ENCODE data around the gene ESF1. TPM values are rescaled to one million over a fixed set of nuclear protein-coding genes. Genes with fewer than 3 reads are reported as not detected.

The ESF1 gene, protein sequence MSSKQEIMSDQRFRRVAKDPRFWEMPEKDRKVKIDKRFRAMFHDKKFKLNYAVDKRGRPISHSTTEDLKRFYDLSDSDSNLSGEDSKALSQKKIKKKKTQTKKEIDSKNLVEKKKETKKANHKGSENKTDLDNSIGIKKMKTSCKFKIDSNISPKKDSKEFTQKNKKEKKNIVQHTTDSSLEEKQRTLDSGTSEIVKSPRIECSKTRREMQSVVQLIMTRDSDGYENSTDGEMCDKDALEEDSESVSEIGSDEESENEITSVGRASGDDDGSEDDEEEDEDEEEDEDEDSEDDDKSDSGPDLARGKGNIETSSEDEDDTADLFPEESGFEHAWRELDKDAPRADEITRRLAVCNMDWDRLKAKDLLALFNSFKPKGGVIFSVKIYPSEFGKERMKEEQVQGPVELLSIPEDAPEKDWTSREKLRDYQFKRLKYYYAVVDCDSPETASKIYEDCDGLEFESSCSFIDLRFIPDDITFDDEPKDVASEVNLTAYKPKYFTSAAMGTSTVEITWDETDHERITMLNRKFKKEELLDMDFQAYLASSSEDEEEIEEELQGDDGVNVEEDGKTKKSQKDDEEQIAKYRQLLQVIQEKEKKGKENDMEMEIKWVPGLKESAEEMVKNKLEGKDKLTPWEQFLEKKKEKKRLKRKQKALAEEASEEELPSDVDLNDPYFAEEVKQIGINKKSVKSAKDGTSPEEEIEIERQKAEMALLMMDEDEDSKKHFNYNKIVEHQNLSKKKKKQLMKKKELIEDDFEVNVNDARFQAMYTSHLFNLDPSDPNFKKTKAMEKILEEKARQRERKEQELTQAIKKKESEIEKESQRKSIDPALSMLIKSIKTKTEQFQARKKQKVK
- total RNA-seq, result 10 to 100 TPM; 10.9 to 18.4 TPM

DNA sequence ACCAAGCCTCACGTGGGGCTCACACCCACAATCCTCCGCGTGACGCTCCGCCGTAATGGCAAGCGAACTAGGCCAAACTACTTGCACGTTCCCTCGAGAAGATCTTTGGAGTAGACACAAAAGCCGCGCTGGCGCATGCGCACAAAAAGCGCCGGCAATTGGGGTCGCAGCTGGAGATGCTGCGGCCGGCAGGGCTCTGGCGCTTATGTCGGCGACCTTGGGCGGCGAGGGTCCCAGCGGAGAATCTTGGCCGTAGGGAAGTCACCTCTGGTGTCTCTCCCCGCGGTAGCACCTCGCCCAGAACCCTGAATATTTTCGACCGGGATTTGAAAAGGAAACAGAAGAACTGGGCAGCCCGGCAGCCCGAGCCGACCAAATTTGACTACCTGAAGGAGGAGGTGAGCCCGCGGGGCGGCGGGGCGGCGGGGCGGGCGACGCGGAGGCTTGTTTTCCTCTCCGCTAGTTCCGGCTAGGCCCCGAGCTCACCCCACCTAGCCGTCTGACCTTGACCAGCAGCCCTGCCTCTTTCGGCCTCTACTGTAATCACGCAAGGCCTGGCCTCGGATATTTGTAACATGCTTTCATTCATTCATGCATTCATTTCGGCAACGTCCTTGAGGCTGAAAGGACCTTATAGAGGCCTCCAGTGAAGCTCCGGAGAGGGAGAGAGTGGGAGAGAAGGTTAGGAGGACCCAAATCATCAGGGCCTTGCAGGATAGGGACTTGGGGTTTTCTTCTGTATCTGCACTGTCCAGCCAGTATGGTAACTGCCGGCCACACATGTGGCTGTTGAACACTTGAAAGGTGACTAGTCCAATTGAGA lies at the start of gene ESF1, which contains the start of gene NDUFAF5:
ESF1 (minus strand) TSS at position 27 of the 823 bp plus-strand sequence. CDS start 1,779 bp downstream, outside the sequence.
NDUFAF5 (plus strand) TSS at position 136 of the 823 bp plus-strand sequence; CDS start at position 177, 41 bp downstream.
- Mint-ChIP-seq H3K27ac (peak within 1 kb of the TSS; percentile 97 to 99), H3K9me3 (no peaks in the 10 kb centered on the region), H3K36me3 (peaks cover 24 to 32% of the 10 kb centered on the region in 2 donors)
- DNase-seq (ENCODE audit: low spot score in 2 of 2) (peak; percentile 84 to 93), ATAC-seq (peak; percentile 97)

GRCh38 chr20:13831476-13831875 lies 46.8 kb upstream of the ESF1 start:
- no peak for ATAC-seq
- Mint-ChIP-seq H3K36me3 (no peaks in the 10 kb centered on the region), H3K9me3 (no peaks in the 10 kb centered on the region), H3K27ac (no peak overlapping the region)
- DNase-seq (ENCODE audit: low spot score in 2 of 2), result no peak

DNA sequence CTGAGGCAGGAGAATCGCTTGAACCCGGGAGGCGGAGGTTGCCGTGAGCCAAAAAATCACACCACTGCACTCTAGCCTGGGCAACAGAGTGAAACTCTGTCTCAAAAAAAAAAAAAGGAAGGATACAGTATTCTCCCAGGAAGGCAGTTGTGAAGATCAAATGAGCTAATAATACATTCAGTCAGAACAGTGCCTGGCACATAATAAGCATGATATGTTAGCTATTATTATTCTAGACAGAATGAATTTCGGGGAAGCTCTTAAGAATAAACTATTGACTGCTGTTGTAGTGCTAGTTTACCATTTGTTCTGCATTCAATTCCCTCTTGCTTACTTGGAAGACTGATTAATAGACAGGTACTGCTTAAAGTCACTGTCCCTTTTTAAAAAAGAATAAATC lies 40.7 kb upstream of the ESF1 start:
- Mint-ChIP-seq H3K9me3 (no peaks in the 10 kb centered on the region), H3K36me3 (no peaks in the 10 kb centered on the region), H3K27ac (no peak overlapping the region)
- ATAC-seq (no peak), DNase-seq (ENCODE audit: low spot score in 2 of 2) (no peak)

GRCh38 chr20:13824459-13824858 lies 39.7 kb upstream of the ESF1 start:
- Mint-ChIP-seq H3K36me3 (no peaks in the 10 kb centered on the region), H3K27ac (no peak overlapping the region), H3K9me3 (no peaks in the 10 kb centered on the region)
- no peak for DNase-seq (ENCODE audit: low spot score in 2 of 2)
- ATAC-seq, result no peak

- ATAC-seq, result no peak
- no peak for DNase-seq (ENCODE audit: low spot score in 2 of 2)
- Mint-ChIP-seq H3K9me3 (no peaks in the 10 kb centered on the region), H3K36me3 (peaks cover 3 to 9% of the 10 kb centered on the region in 2 donors), H3K27ac (no peak overlapping the region)
Observed at GRCh38 chr20:13822459-13822858, 37.7 kb upstream of the ESF1 start.

DNA sequence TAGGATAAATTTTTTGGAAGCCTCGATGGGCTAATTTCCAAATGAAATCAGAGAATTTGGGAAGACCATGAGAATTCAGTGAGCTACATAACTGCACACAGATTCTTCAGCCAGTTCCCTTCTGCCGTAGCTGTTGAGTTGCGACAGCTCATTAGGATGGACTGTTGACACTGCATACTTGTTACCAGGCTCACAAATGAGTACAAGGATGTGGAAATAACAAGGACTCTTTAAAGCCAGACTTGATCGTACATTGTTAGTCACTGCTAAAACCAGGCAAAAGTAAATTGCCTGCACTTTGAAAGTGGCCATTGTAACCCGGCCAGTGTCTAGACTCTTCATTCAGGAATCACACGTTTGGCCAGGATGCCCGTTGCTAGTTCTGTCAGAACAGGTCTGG lies 37.2 kb upstream of the ESF1 start:
- H3K36me3 Mint-ChIP-seq, result peaks cover 6 to 9% of the 10 kb centered on the region in 2 donors
- ATAC-seq, result no peak

GRCh38 chr20:13819885-13820645 lies 35.3 kb upstream of the ESF1 start:
- H3K36me3 Mint-ChIP-seq, result peaks cover 6 to 9% of the 10 kb centered on the region in 2 donors
- H3K27ac Mint-ChIP-seq, result peak overlapping the region in 1 of 2 donors; percentile 14
- ATAC-seq, result peak; percentile 66 to 68
- H3K9me3 Mint-ChIP-seq, result no peaks in the 10 kb centered on the region
- no peak for DNase-seq (ENCODE audit: low spot score in 2 of 2)

More for the DNA sequence above, 37.2 kb upstream of the ESF1 start:
- H3K27ac Mint-ChIP-seq, result no peak overlapping the region
- no peaks in the 10 kb centered on the region for H3K9me3 Mint-ChIP-seq
- no peak for DNase-seq (ENCODE audit: low spot score in 2 of 2)

DNA sequence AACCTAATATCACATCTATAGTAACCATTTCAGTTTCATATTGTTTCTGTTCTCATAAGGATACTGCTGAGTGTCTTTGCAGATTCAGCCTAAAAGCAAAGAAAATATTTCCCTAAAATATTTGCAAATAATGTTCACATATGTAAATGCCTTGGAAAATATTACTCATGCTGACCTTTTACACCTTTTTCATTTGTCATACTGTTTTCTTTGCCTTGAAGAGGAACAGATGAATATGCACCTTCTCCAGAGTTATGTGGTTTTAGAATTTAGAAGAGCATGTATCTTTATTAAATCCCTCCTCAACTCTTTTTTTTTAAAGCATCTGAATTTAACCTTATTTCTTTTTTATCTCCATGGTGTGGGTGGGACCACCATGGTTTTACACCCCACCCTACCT lies 32.6 kb upstream of the ESF1 start:
- ATAC-seq, result peak; percentile 46 to 54

GRCh38 chr20:13816757-13817156 lies 32.0 kb upstream of the ESF1 start:
- ATAC-seq (peak; percentile 50 to 79), DNase-seq (ENCODE audit: low spot score in 2 of 2) (no peak)
- Mint-ChIP-seq H3K27ac (peak overlapping the region; percentile 72 to 78), H3K36me3 (peaks cover 9 to 12% of the 10 kb centered on the region in 2 donors), H3K9me3 (no peaks in the 10 kb centered on the region)

More for the DNA sequence above, 32.6 kb upstream of the ESF1 start:
- DNase-seq (ENCODE audit: low spot score in 2 of 2), result no peak
- peak overlapping the region; percentile 78 to 85 for H3K27ac Mint-ChIP-seq
- no peaks in the 10 kb centered on the region for H3K9me3 Mint-ChIP-seq
- H3K36me3 Mint-ChIP-seq, result peaks cover 9 to 12% of the 10 kb centered on the region in 2 donors

DNA sequence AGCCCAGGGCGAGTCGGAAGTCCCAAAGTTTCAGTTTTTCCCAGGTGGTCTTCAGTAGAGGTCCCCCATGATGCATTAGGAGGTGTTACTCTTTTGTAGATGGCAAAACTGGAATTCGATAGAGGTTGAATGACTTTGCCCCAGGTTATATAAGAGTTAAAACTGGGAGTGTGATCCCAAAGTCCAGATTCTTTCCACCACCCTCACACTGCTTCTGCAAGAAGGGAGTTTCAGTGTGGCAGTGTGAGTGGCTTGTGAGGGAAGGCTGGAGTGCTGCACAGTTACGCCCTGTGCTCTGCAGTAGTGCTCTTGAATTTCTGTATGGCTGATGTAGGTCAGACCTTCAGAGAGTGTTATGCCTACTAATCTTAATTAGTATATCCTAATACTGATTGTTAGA lies 30.0 kb upstream of the ESF1 start:
- ATAC-seq, result no peak
- DNase-seq (ENCODE audit: low spot score in 2 of 2), result no peak
- Mint-ChIP-seq H3K27ac (no peak overlapping the region), H3K36me3 (peaks cover 9 to 12% of the 10 kb centered on the region in 2 donors), H3K9me3 (no peaks in the 10 kb centered on the region)

GRCh38 chr20:13813910-13814309 lies 29.2 kb upstream of the ESF1 start:
- Mint-ChIP-seq H3K9me3 (no peaks in the 10 kb centered on the region), H3K27ac (peak overlapping the region; percentile 11 to 61), H3K36me3 (peaks cover 9 to 12% of the 10 kb centered on the region in 2 donors)
- ATAC-seq (no peak), DNase-seq (ENCODE audit: low spot score in 2 of 2) (no peak)

DNA sequence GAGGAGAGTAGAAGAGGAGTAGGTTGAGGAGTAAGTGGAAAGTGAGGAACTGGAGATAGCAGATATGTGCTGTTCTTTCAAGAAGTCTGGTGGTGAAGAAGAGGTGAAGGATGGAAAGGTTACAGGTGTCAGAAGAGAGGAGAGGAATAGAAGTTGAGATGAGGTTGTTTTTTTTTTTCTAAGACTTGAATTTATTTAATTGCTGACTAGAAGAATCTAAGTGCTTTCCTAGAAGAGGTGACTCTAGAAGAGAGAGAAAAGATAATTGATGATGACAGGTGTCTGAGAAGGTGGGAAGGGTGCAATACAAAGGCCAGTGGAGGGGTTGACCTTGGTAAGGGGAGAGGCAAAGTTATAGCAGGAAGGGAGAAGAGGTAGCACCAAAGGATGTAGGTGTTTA lies 25.7 kb upstream of the ESF1 start:
- no peak for DNase-seq (ENCODE audit: low spot score in 2 of 2)
- Mint-ChIP-seq H3K9me3 (no peaks in the 10 kb centered on the region), H3K36me3 (peaks cover 0 to 7% of the 10 kb centered on the region in 2 donors), H3K27ac (no peak overlapping the region)
- ATAC-seq, result no peak

DNA sequence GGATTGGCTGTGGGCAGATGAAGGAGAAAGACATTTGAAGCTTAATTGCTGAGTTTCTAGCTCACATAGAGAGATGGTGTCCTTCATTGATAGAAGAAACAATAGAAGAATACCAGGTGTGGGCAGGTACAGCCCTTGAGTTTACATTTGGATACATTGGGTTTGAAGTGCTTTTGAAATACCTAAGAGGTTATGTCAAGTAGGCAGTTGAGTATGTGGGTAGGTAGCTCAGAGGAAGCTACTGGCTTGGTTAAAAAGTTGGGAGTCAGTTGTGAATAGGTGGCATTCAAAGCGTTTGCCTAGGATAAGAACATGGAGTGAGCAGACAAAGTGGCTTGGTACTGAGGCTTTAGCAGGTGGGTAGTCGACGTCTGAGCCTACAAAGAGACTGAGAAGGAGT lies 25.1 kb upstream of the ESF1 start:
- H3K36me3 Mint-ChIP-seq, result peaks cover 0 to 7% of the 10 kb centered on the region in 2 donors
- H3K27ac Mint-ChIP-seq, result no peak overlapping the region
- no peaks in the 10 kb centered on the region for H3K9me3 Mint-ChIP-seq
- DNase-seq (ENCODE audit: low spot score in 2 of 2) (no peak), ATAC-seq (no peak)

DNA sequence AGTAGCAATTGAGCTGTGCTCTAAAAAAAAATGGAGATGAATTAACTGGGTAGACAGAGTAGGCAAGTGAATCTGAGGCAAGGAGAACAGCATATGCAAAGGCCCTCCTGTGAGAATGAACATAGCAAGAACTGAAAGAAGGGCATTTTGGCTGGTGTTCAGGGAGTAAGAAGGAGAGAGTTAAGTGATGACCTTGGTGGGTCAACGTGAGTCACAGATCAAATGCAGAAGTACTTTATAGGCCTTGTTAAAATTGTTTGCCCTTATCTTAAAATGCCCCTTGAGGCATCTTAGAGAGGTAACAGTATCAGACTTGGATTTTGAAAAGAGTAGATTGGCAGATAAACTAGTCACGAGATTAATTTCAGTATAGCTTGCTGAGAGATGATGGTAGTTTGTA lies 24.7 kb upstream of the ESF1 start:
- no peak for ATAC-seq
- Mint-ChIP-seq H3K27ac (no peak overlapping the region), H3K36me3 (peaks cover 0 to 7% of the 10 kb centered on the region in 2 donors), H3K9me3 (no peaks in the 10 kb centered on the region)
- DNase-seq (ENCODE audit: low spot score in 2 of 2), result no peak

DNA sequence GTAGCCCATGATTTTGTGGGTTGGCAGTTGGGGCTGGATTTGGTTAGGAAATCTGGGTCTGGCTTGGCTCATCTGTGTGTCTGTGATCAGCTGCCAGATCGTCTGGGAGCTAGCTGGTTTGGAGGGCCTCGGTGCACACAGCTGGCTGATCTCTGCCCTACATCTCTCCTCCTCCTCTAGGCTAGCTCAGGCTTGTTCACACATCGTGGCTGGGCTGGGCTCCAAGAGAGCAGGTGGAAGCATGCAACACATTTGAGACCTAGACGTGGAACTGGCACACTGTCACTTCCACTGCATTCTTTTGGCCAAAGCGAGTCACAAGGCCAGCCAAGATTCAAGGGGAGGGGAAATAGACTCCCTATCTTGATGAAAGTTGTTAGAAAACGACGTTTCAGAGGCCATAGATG lies 16.0 kb upstream of the ESF1 start:
- H3K36me3 Mint-ChIP-seq, result peaks cover 4 to 6% of the 10 kb centered on the region in 2 donors
- peak overlapping the region in 1 of 2 donors; percentile 77 for H3K27ac Mint-ChIP-seq
- no peak for DNase-seq (ENCODE audit: low spot score in 2 of 2)
- H3K9me3 Mint-ChIP-seq, result no peaks in the 10 kb centered on the region
- ATAC-seq, result no peak

- Mint-ChIP-seq H3K36me3 (peaks cover 4 to 6% of the 10 kb centered on the region in 2 donors), H3K27ac (no peak overlapping the region), H3K9me3 (no peaks in the 10 kb centered on the region)
- no peak for ATAC-seq
- no peak for DNase-seq (ENCODE audit: low spot score in 2 of 2)
Observed at GRCh38 chr20:13799974-13800373, 15.3 kb upstream of the ESF1 start.

Measured in activated naive CD4-positive, alpha-beta T cell treated with anti-CD3 and anti-CD28 coated beads, Interleukin-2, amount 50 U/mL, for 72 hours (primary cell).